Measurements from ENCODE around the gene NEDD4L. TPM values are rescaled to one million over a fixed set of nuclear protein-coding genes. Genes with fewer than 3 reads are reported as not detected.

NEDD4L gene
- polyA plus RNA-seq, 1 of the 3 experiments (the other 2 are of a cell fraction), result 13.2 TPM

DNA sequence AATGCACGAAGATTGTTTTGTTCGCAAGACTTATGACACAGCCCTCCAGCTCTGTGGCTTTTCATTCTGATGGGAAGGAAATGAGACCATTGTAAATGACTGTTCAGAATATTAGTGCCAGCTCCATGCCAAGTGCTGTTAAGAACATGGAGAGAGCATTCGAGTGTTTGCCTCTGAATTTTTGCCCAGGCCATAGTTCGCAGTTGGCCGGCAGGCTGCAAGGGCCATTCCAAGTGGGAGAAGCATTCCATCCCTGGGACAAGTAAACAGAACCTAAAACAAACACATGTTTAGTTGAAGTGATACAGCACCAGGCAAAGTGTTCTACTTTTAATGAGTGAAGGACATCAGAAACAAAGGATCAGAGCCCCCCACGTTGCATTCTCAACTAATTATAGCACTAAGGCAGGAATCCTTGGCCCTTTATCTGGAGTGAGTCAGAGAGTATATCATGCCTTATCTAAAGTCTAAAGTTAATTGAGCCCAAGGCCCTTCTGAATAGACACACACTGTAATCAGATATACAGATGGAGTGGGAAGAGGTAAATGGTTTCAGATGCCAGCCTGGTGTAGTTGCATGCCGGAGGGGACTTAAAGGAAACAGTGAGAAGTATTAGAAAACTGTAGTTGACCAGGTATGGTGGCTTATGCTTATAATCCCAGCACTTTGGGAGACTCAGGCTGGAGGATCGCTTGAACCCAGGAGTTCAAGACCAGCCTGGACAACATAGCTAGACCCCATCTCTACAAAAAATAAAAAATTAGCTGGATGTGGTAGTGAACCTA is 53.3 kb downstream of the NEDD4L start (continued):
- TF ChIP-seq MXI1 (IDR thresholded peaks at IDR 0.05; ENCODE audit: low read depth, low read length) (no peak), TAF1 (IDR thresholded peaks at IDR 0.05; ENCODE audit: borderline replicate concordance, low read depth, low read length) (no peak), YY1 (IDR thresholded peaks at IDR 0.05; ENCODE audit: low read depth) (no peak), SMC3 (IDR thresholded peaks at IDR 0.05; ENCODE audit: low read depth, low read length) (no peak), SIN3A (IDR thresholded peaks at IDR 0.05; ENCODE audit: borderline replicate concordance, low read depth, low read length) (no peak), TCF12 (IDR thresholded peaks at IDR 0.05) (peak; percentile 86), RXRA (IDR thresholded peaks at IDR 0.05; ENCODE audit: borderline replicate concordance, low read depth) (no peak), FOSL2 (IDR thresholded peaks at IDR 0.05; ENCODE audit: borderline replicate concordance, low read depth) (peak; percentile 21; the same call in 1 of the 2 replicates), RCOR1 (IDR thresholded peaks at IDR 0.05; ENCODE audit: low read length) (peak; percentile 98), EZH2phosphoT487 (IDR thresholded peaks at IDR 0.05; ENCODE audit: borderline replicate concordance, low read depth) (no peak), EP300 (IDR thresholded peaks at IDR 0.05; ENCODE audit: borderline replicate concordance in 1 of 2, low read depth in 1 of 2, low read length in 1 of 2) (peak; percentile 33 to 79; a peak in 2 of 4 replicates), GATA2 (CRISPR knock-in tag; IDR thresholded peaks at IDR 0.05) (peak; percentile 91), NFIC (IDR thresholded peaks at IDR 0.05; ENCODE audit: borderline replicate concordance) (0 out of 2 replicates have a peak, but pooled peaks have one; percentile 8)
- TF ChIP-seq, protein P1, sequence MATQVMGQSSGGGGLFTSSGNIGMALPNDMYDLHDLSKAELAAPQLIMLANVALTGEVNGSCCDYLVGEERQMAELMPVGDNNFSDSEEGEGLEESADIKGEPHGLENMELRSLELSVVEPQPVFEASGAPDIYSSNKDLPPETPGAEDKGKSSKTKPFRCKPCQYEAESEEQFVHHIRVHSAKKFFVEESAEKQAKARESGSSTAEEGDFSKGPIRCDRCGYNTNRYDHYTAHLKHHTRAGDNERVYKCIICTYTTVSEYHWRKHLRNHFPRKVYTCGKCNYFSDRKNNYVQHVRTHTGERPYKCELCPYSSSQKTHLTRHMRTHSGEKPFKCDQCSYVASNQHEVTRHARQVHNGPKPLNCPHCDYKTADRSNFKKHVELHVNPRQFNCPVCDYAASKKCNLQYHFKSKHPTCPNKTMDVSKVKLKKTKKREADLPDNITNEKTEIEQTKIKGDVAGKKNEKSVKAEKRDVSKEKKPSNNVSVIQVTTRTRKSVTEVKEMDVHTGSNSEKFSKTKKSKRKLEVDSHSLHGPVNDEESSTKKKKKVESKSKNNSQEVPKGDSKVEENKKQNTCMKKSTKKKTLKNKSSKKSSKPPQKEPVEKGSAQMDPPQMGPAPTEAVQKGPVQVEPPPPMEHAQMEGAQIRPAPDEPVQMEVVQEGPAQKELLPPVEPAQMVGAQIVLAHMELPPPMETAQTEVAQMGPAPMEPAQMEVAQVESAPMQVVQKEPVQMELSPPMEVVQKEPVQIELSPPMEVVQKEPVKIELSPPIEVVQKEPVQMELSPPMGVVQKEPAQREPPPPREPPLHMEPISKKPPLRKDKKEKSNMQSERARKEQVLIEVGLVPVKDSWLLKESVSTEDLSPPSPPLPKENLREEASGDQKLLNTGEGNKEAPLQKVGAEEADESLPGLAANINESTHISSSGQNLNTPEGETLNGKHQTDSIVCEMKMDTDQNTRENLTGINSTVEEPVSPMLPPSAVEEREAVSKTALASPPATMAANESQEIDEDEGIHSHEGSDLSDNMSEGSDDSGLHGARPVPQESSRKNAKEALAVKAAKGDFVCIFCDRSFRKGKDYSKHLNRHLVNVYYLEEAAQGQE (IDR thresholded peaks at IDR 0.05; ENCODE audit: low read depth, low read length), result no peak
- TF ChIP-seq, protein P2, sequence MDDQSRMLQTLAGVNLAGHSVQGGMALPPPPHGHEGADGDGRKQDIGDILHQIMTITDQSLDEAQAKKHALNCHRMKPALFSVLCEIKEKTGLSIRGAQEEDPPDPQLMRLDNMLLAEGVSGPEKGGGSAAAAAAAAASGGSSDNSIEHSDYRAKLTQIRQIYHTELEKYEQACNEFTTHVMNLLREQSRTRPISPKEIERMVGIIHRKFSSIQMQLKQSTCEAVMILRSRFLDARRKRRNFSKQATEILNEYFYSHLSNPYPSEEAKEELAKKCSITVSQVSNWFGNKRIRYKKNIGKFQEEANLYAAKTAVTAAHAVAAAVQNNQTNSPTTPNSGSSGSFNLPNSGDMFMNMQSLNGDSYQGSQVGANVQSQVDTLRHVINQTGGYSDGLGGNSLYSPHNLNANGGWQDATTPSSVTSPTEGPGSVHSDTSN (IDR thresholded peaks at IDR 0.05), result 0 out of 2 replicates have a peak, but pooled peaks have one; percentile 9
- TF ChIP-seq, protein P3, sequence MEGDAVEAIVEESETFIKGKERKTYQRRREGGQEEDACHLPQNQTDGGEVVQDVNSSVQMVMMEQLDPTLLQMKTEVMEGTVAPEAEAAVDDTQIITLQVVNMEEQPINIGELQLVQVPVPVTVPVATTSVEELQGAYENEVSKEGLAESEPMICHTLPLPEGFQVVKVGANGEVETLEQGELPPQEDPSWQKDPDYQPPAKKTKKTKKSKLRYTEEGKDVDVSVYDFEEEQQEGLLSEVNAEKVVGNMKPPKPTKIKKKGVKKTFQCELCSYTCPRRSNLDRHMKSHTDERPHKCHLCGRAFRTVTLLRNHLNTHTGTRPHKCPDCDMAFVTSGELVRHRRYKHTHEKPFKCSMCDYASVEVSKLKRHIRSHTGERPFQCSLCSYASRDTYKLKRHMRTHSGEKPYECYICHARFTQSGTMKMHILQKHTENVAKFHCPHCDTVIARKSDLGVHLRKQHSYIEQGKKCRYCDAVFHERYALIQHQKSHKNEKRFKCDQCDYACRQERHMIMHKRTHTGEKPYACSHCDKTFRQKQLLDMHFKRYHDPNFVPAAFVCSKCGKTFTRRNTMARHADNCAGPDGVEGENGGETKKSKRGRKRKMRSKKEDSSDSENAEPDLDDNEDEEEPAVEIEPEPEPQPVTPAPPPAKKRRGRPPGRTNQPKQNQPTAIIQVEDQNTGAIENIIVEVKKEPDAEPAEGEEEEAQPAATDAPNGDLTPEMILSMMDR (IDR thresholded peaks at IDR 0.05), result no peak
- TF ChIP-seq, protein P4, sequence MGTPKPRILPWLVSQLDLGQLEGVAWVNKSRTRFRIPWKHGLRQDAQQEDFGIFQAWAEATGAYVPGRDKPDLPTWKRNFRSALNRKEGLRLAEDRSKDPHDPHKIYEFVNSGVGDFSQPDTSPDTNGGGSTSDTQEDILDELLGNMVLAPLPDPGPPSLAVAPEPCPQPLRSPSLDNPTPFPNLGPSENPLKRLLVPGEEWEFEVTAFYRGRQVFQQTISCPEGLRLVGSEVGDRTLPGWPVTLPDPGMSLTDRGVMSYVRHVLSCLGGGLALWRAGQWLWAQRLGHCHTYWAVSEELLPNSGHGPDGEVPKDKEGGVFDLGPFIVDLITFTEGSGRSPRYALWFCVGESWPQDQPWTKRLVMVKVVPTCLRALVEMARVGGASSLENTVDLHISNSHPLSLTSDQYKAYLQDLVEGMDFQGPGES (IDR thresholded peaks at IDR 0.05; ENCODE audit: low read depth, low read length), result no peak

All from SK-N-SH (cell line).